Neural cell (in vitro differentiated cells): ENCODE data around the gene MYO18B. TPM values are rescaled to one million over a fixed set of nuclear protein-coding genes. Genes with fewer than 3 reads are reported as not detected.

Experiments used
- H2AFZ ChIP-seq: fragments of 200-600, 300-800 bp; sonication (generic), shearing (Covaris generic); 2 replicates; pipeline ENCODE4 v1.6.0; 2014; ENCODE audit warnings: low read depth, mild to moderate bottlenecking, antibody characterized with exemption, low read length, moderate library complexity
- H3F3A ChIP-seq: fragments of 200-600 bp; shearing (Covaris generic); 2 replicates; pipeline ENCODE4 v1.6.1; 2016; ENCODE audit warnings: mild to moderate bottlenecking, moderate library complexity, mixed read lengths, antibody characterized with exemption, low read length; ENCODE audit not compliant: insufficient read depth, poor library complexity, severe bottlenecking
- H3K27ac ChIP-seq: fragments of 200-600, 300-800 bp; sonication (generic), shearing (Covaris generic); 2 replicates; pipeline ENCODE4 v1.5.1; 2014; ENCODE audit warnings: mild to moderate bottlenecking, low read length, moderate library complexity
- H3K27me3 ChIP-seq: fragments of 300-800, 200-600 bp; sonication (generic), shearing (Covaris generic); 2 replicates; pipeline ENCODE4 v1.6.0; 2014; ENCODE audit warnings: mild to moderate bottlenecking, low read depth, low read length, moderate library complexity; ENCODE audit not compliant: insufficient read depth
- H3K36me3 ChIP-seq: fragments of 300-800, 200-600 bp; sonication (generic), shearing (Covaris generic); 2 replicates; pipeline ENCODE4 v1.5.1; 2014; ENCODE audit warnings: mild to moderate bottlenecking, antibody characterized with exemption, low read length, moderate library complexity; ENCODE audit not compliant: insufficient read depth
- H3K4me2 ChIP-seq: fragments of 300-800, 200-600 bp; sonication (generic), shearing (Covaris generic); 2 replicates; pipeline ENCODE4 v1.6.0; 2014; ENCODE audit warnings: mild to moderate bottlenecking, low read length
- H3K4me3 ChIP-seq: fragments of 300-800, 200-600 bp; sonication (generic), shearing (Covaris generic); 2 replicates; pipeline ENCODE4 v1.5.1; 2014; ENCODE audit warnings: mild to moderate bottlenecking, low read length, moderate library complexity
- H3K79me2 ChIP-seq: fragments of 200-600 bp; shearing (Covaris generic); replicated peaks from 2 replicates; pipeline ENCODE4 v1.6.0; 2014; ENCODE audit warnings: mild to moderate bottlenecking, low read length, moderate library complexity; ENCODE audit not compliant: insufficient read depth
- H3K9ac ChIP-seq: fragments of 300-800, 200-600 bp; sonication (generic), shearing (Covaris generic); 2 replicates; pipeline ENCODE4 v1.6.1; 2016; ENCODE audit warnings: mild to moderate bottlenecking, low read length, mixed read lengths
- H3K9me2 ChIP-seq: fragments of 200-600 bp; shearing (Covaris generic); 2 replicates; pipeline ENCODE4 v1.6.1; 2016; ENCODE audit warnings: mild to moderate bottlenecking, low read length, mixed read lengths; ENCODE audit not compliant: insufficient read depth
- H3K9me3 ChIP-seq: fragments of 200-600, 300-800 bp; sonication (generic), shearing (Covaris generic); 2 replicates; pipeline ENCODE4 v1.6.1; 2016; ENCODE audit warnings: mild to moderate bottlenecking, mixed run types, low read length, moderate library complexity, mixed read lengths
- H4K20me1 ChIP-seq: fragments of 200-600 bp; shearing (Covaris generic); 2 replicates; pipeline ENCODE4 v1.6.1; 2016; ENCODE audit warnings: mild to moderate bottlenecking, mixed run types; ENCODE audit not compliant: insufficient read depth
- CTCF ChIP-seq: fragments of 450-650 bp; IDR thresholded peaks from 2 replicates; pipeline ENCODE4 v1.5.1; 2014; ENCODE audit warnings: antibody characterized with exemption, mild to moderate bottlenecking, moderate library complexity; ENCODE audit not compliant: poor library complexity, severe bottlenecking
- EP300 ChIP-seq: fragments of 450-650 bp; conservative IDR thresholded peaks from 2 replicates; pipeline ENCODE4 v1.6.1; 2014; ENCODE audit warnings: antibody characterized with exemption, mild to moderate bottlenecking, moderate library complexity; ENCODE audit not compliant: poor library complexity, severe bottlenecking
- EZH2 ChIP-seq: fragments of 200-600, 300-800 bp; shearing (Covaris generic), sonication (generic); IDR thresholded peaks from 2 replicates; pipeline ENCODE4 v1.6.1; 2014; ENCODE audit warnings: antibody characterized with exemption, low read length, borderline replicate concordance, mild to moderate bottlenecking; ENCODE audit not compliant: insufficient read depth, poor library complexity, severe bottlenecking
- MXI1 ChIP-seq: fragments of 450-650 bp; conservative IDR thresholded peaks from 2 replicates; pipeline ENCODE4 v1.6.1; 2014; ENCODE audit warnings: antibody characterized with exemption, mild to moderate bottlenecking; ENCODE audit not compliant: poor library complexity, severe bottlenecking
- POLR2AphosphoS5 ChIP-seq: IDR thresholded peaks from 2 replicates; pipeline ENCODE4 v1.6.1; 2012
- RAD21 ChIP-seq: fragments of 450-650 bp; conservative IDR thresholded peaks from 2 replicates; pipeline ENCODE4 v1.6.1; 2014; ENCODE audit warnings: antibody characterized with exemption, mild to moderate bottlenecking, moderate library complexity
- REST ChIP-seq: IDR thresholded peaks from 2 replicates; pipeline ENCODE4 v1.6.1; 2012; ENCODE audit warnings: borderline replicate concordance
- SMC3 ChIP-seq: fragments of 450-650 bp; conservative IDR thresholded peaks from 2 replicates; pipeline ENCODE4 v1.6.1; 2014; ENCODE audit warnings: antibody characterized with exemption, mild to moderate bottlenecking, moderate library complexity; ENCODE audit not compliant: poor library complexity
- TAF1 ChIP-seq: IDR thresholded peaks from 2 replicates; pipeline ENCODE4 v1.6.1; 2012; ENCODE audit warnings: low read depth
- polyA plus RNA-seq: library from polyadenylated mRNA; depleted of rRNA; stranded (reverse); fragments of >200 nt; gene quantifications from 2 replicates; pipeline ENCODE4 v1.2.3, GENCODE V29; 2014

Gene MYO18B
- polyA plus RNA-seq, 1 donor from 2014 or later = 0.71 TPM

GRCh38 chr22:25902402-25902801, 160.4 kb downstream of the MYO18B start:
- Histone ChIP-seq H3F3A (no peaks in the 10 kb centered on the region), H4K20me1 (no peaks in the 10 kb centered on the region), H3K4me2 (no peak overlapping the region), H3K9me2 (no peaks in the 10 kb centered on the region), H3K79me2 (no peaks in the 10 kb centered on the region), H3K4me3 (no peak overlapping the region), H3K36me3 (no peaks in the 10 kb centered on the region), H3K9ac (no peak overlapping the region), H2AFZ (no peak overlapping the region), H3K27ac (no peak overlapping the region), H3K9me3 (no peaks in the 10 kb centered on the region), H3K27me3 (no peaks in the 10 kb centered on the region)
- TF ChIP-seq SMC3 (no peak), EP300 (no peak), RAD21 (no peak), REST (no peak), MXI1 (no peak)

GRCh38 chr22:25903294-25903693, 161.3 kb downstream of the MYO18B start:
- TF ChIP-seq EZH2 (no peak), CTCF (no peak), SMC3 (no peak), MXI1 (no peak), TAF1 (no peak), RAD21 (no peak), EP300 (no peak), POLR2AphosphoS5 (no peak), REST (no peak)
- H2AFZ ChIP-seq = no peak overlapping the region
- H3K9ac ChIP-seq = no peak overlapping the region

More at GRCh38 chr22:25903294-25903693, 161.3 kb downstream of the MYO18B start:
- Histone ChIP-seq H3K27me3 (no peaks in the 10 kb centered on the region), H3F3A (no peaks in the 10 kb centered on the region), H3K9me3 (no peaks in the 10 kb centered on the region), H4K20me1 (no peaks in the 10 kb centered on the region), H3K36me3 (no peaks in the 10 kb centered on the region), H3K4me3 (no peak overlapping the region), H3K4me2 (no peak overlapping the region), H3K9me2 (no peaks in the 10 kb centered on the region), H3K79me2 (no peaks in the 10 kb centered on the region), H3K27ac (no peak overlapping the region)
